GM12801 (cell line): ENCODE results near the gene BAIAP2.

ENCODE experiments used
- CTCF ChIP-seq: IDR thresholded peaks from one replicate; pipeline ENCODE4 v1.5.1; 2011; ENCODE audit warnings: control low read depth; ENCODE audit not compliant: insufficient read length; ENCODE audit errors: extremely low read depth

Gene BAIAP2

GRCh38 chr17:81161536-81161935 is 126.6 kb downstream of the BAIAP2 start:
- no peak for TF ChIP-seq CTCF

GRCh38 chr17:81161972-81162371 is 127.0 kb downstream of the BAIAP2 start:
- TF ChIP-seq CTCF, result no peak

GRCh38 chr17:81162491-81162890 is 127.5 kb downstream of the BAIAP2 start:
- no peak for TF ChIP-seq CTCF

GRCh38 chr17:81163051-81163695 is 128.2 kb downstream of the BAIAP2 start:
- no peak for TF ChIP-seq CTCF

- TF ChIP-seq CTCF, result no peak
Observed at GRCh38 chr17:81163703-81164370, 128.9 kb downstream of the BAIAP2 start.

- TF ChIP-seq CTCF, result no peak
Observed at GRCh38 chr17:81164371-81165245, 129.7 kb downstream of the BAIAP2 start.
